COLO668 (cell line): ENCODE data around the gene BTBD1.

Source experiments
- DNase-seq: peaks from one replicate; lab custom pipeline; 2025; ENCODE audit not compliant: unreplicated experiment; lab: John Stamatoyannopoulos, UW

Gene BTBD1

DNA sequence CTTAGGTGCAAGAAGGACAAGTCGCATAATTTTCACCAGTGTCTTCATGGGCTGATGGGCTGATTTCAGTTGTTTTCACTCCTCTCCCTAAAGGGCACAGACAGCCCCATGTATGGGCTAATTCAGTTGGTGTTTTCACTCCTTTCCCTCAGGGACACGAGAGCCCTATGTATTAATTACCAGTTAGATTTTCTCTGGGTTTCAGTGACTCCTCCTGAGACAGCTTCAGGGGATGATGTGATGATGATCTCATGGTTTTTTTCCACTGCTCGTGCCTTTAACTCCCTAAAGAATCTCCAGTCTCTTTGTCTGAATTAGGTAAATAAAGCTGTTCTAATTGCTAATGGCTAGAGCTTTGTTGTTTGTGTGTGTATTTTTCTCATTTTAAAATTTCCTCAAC, 71.1 kb downstream of the BTBD1 start:
- no peak for DNase-seq

DNA sequence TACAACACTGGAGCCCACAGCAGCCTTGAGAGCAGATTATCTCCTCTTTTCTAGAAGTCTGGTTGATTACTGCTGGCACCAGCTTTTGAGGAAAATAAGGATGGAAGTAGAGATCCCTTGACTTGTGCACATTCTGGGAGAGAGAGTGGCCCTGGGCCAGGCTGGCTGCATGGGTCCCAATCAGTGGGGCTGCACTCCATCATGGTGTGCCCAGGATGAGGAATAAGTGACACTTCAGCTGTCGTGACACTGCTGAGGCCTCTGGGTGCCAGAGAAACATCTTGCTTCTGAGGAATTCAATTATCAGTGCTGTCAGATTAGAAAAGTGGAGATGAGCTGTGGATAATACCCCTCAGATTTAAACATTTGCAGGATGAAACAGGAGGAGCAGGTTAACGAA, 72.0 kb downstream of the BTBD1 start:
- no peak for DNase-seq

DNA sequence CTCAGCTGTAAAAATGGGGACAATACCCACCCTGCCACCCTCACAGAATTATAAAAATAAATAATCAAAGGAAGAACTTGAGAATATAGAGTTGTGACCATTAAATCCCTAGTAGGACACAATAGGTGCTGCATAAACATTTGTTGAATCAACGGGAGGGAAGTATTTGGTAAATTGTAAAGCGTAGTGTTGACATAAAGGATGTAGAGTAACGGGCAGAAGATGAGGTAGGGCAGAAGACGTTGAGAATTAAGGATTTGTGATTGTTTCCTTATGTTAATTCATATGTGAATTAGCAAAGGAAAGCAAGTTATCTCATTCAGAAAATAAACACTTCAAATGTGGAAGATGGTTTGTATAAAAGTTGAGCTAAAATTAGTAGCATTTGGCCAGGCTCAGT, 73.9 kb downstream of the BTBD1 start:
- no peak for DNase-seq

DNA sequence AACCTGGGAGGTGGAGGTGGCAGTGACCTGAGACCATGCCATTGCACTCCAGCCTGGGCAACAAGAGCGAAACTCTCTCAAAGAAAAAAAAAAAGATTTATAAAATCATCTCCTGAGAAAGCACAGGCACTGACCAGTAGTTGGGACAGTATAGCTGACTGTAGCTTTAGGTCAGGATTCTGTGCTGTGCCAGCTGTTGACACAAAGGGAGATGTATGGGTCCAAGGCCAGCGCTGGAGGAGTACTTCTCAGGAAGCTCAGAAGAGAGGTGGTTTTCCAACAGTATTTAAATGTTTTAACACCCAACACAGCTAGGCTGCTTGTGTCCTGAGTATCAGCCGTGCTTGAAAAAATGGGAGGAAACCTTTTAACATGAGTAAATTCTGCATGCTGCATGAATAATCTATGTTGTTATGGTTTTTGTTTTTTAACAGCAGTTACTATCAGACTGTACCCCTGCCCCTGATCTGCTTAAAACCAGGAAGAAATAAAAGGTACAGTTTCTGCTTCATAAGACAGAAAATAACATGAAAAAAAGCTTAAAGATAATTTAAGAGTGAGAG, 74.5 kb downstream of the BTBD1 start:
- no peak for DNase-seq

DNA sequence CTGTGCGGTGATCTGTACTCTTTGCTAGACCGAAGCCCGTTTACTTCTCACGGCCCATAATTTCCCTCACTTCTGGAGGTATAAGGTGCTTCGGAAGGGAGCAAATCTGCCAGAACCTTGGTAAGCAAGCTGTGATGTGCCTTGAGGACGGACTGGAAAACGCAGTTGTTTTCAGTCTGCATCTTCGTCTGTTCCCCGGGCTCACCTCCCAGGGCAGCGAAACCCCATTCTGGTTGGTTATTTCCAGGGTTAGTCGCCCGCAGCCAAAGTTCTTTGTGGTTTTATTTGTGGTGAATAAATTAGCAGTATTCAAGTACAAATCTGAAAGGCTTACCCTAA, 80.6 kb downstream of the BTBD1 start:
- peak; percentile 28 for DNase-seq

DNA sequence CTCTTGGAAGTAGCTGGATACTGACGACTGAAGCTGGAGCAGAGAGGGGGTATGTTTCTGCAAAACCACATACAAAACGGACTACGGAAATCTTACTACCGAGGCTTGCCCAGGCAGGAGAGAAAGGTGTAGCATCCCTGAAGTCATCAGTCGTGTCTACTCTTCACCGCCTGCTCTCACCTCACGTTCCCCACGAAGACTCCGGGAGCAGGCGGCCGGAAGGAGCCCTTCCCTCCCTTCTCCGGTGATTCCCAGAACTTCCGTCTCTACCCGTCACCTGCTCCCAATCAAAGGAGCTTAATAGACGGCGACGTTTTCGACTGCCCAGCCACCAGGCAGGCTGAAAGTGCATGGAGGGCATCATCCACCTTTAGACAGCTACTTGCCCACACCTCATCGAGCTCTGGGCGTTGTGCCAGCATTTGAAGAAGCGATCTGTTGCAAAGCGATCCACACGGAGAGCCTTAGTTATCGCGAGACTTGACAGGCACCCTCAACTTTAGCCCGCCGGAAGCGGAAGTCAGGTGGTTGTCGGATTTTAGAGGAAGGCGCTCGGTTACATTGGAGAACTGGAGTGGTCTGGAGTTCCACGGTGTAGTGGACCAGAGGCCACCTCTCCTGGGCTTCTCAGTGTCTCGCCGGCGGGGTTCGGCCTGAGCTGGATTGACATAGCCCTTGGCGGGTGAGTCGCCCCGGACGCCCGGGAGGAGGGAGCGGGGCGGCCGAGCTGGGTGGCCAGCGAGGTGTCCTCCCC, 81.2 kb downstream of the BTBD1 start, which contains the start of gene RAMAC:
Gene RAMAC, plus strand, starts transcription at position 523 of the 754 bp plus-strand sequence. CDS start 2,809 bp downstream, outside the sequence.
- DNase-seq = peak; percentile 94

DNA sequence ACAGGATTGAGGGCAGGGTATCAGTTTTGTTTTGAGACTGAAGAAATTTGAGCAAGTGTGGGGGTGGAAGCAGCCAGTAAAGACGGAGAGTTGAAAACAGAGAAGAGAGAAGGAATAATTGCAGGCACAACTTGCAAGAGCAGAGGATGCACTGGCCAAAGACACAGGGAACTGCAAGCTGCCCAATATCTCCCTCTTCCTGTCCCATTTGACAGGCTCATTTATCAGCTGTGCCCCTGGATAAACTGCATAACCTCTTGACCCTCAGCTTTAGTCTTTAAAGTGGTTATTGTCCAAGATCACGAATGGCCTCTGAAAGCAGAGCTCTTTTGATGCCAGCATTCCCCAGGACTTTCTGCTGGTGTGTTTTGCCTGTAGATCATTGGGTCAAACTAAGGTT, 86.1 kb downstream of the BTBD1 start:
- DNase-seq = no peak

DNA sequence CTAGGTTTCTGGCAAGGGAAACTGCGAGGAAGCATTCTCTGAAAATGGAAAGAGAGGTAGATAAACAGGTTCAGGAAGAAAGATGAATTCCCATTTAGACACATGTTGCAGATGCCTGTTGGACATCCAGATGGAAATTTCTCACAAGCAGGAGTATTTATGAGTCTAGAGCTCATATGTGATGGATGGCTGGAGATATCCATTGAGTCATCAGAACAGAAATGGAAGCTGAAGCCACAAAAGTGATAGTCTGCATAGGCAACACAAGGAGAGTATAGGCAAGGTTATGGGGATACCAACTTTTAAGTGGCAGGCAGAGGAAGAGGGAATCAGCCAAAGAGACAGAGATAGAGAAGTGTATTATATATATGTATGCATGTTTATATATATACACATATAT, 87.3 kb downstream of the BTBD1 start:
- no peak for DNase-seq

DNA sequence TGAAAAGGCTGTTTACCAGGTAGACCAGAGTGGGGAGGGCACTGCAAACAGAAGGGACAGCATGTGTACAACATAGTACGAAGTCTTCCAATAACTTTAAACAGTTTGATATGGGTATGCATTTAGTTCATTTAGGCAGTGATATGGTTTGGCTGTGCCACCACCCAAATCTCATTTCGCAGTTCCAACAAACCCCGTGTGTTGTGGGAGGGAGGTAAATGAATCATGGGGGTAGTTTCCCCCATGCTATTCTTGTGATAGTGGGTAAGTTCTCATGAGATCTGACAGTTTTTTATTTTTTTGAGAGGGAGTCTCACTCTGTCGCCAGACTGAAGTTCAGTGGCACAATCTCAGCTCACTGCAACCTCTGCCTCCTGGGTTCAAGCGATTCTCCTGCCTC, 88.6 kb downstream of the BTBD1 start:
- no peak for DNase-seq

DNA sequence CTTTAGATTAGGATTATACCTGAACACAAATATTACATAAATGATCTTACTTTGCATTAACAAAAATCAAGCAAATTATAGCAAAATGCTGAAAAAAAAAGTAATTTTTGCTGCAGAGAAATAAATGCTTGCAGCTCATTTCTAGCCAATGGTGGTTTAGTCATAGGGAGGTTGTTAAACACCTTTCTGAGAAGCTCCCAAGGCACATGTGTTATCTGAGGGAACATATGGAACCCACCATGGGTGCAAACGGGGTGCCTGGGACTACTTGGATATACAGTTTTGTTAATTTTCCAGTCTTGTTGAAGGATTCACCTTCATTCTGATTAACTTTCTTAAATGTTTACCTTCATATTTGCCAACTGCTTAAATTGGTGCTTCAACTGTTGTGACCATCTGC, 90.0 kb downstream of the BTBD1 start:
- no peak for DNase-seq

DNA sequence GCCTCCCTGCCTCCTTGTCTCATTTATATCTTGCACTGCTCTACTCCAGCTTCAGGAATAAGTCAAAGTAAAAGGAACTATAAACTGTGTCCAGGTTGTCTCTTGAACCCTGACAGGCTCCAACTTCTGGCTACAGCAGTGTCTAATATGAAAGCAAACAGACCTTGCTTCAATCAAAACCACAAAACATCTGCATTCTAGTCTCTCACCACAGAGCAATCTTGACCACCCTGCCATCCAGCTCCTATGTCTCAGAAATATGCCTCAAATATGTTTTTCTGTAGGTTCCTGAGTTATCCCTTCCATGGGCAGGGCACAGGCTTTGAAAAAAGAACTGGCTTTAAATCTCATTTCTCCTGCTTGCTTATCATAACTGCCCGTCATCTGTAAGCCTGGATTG, 94.1 kb downstream of the BTBD1 start:
- DNase-seq = no peak

DNA sequence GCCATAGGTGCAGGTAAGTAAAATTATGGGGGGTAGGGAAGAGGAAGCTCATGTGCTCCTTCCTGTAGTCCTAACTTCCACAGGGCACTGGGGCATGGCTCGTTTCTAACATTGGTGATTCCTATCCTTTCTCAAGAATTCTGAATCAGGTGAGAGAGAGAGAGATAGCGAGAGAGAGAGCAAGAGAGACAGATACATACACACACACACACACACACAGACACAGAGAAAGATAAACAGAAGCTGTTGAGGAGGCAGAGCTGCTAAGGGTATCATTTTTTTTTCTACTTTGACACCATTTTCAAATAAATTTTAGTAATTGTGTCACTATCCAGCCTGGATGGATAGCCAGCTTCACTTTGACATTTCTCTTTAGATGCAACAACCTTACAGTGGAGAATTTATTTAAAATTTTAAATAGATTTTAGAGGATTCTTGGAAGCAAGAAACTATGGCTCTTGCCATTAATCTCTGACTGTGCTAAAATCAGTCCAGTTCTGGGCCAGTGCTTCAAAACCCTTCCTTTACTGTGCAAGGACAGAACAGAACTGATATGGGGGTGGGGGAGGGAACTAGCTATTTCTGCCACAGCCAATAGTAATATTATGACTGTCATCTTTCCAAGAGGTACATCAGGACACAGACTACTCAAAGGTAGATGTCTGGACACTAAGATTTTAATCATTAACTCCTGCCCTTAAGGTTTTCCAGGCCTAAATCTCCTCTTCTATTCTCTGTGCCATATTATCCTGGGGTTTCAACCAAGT, 95.7 kb downstream of the BTBD1 start:
- no peak for DNase-seq

DNA sequence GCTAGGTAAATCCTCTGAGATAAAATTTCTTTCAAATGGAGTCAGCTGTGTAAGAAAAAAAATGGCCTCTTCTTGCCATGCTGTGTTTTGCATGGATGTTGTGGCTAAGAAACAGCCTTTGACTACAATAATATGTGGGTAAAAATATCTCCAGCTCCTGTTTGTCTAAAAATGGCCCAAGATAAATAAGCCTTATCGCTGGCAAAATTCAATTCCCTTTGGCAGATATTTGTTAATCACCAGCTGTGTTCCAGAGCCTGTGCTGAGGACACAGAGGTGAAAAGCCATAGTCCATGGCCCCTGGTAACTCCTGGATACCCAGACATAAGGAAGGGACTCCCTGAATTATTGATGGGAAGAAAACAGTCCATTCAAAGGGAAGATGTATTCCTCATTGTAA, 96.4 kb downstream of the BTBD1 start:
- no peak for DNase-seq

DNA sequence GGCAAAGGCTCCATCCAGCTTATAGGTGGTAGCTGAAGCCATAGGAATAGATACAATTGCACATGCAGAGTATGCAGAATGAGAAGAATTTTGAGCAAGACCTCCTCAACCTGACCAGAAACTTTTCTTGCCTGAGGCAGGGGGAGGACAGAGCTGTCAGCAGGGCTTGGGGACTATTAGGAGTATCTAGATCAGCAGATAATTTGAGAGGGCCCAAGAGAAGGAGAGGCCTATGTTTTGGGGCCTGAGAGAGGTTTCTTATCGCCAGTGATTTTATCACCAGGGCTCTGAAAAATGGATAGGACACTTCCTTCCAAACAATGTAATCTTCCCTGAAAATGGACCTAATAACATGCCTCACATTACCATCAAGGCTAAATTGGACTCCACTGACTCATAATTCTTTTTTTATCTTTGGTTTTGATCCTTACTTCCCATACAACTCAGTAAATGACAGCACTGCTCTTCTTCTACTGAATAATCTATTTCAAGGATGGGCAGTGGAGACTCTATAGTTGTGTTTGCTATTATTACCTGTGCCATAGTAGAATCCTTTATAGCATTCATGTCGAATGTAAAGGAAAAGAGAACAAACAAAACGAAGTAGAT, 96.9 kb downstream of the BTBD1 start:
- DNase-seq = no peak

DNA sequence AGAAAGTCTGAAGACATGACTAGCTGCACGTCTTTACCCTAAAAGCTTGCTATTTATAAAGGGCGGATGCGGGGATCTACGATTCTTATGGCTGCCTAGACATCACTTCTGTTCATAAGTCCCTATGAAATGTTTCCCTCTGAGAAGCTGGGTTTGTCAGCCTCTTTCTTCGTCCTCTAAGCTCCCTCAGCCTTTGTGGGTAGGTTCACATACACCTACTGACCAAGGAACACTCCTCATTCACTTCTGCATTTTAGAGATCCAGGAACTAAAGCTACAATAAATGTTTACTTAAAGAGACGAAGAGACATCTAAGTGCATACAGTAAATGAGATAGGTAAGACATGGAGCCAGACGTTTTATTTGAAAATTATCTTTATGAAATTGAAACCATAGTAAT, 97.7 kb downstream of the BTBD1 start:
- no peak for DNase-seq

DNA sequence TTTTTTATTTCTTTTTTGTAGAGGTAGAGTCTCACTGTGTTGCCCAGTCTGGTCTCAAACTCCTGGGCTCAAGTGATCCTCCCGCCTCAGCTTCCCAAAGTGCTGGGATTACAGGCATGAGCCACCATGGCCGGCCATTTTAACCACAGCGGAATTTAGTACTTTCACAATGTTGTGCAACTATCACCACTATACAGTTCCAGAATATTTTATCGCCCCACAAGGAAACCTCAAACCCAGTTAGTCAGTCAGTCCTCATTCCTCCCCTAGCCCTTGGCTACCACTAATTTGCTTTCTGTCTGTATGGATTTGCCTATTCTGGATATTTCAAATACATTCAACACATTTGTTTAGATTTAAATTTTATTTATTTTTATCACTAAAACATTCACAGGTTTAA, 99.0 kb downstream of the BTBD1 start:
- DNase-seq = no peak

DNA sequence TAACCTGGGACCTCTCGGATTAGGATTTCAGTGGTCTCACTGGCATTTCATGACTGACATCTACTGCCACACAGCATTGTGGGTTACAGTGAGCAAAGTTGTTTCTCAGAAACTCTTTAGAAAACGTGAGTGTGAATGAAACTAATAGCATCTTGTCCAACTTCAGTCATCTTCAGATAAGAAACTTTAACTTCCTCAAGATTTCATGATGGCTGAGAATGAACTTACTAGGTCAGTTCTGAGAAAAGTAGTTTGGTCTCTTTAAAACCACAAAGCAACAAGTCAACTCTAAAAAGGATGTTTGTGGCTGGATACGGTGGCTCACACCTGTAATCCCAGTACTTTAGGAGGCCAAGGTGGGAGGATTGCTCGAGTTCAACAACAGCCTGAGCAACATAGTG, 100.4 kb downstream of the BTBD1 start:
- DNase-seq = no peak
